Inflammatory macrophage treated with lipopolysaccharide for 1 hour (primary cell): Measurements from ENCODE around the gene ARHGDIB.

ENCODE experiments used
- DNase-seq, 2 donors: peaks; one replicate each; pipeline ENCODE4 v3.0.0-alpha.2; 2020 to 2022

Gene ARHGDIB

GRCh38 chr12:14956024-14956891 lies 5.1 kb downstream of the ARHGDIB start:
- peak; percentile 48 to 53 for DNase-seq

GRCh38 chr12:14954269-14954668 lies 7.1 kb downstream of the ARHGDIB start:
- peak in 1 of 2 donors; percentile 45 for DNase-seq

GRCh38 chr12:14953752-14954151 lies 7.6 kb downstream of the ARHGDIB start:
- DNase-seq = no peak

GRCh38 chr12:14952299-14952921 lies 9.0 kb downstream of the ARHGDIB start:
- peak; percentile 63 to 83 for DNase-seq

- no peak for DNase-seq
Observed at GRCh38 chr12:14951851-14952250, 9.6 kb downstream of the ARHGDIB start.

- no peak for DNase-seq
Observed at GRCh38 chr12:14950982-14951746, 10.2 kb downstream of the ARHGDIB start.

- peak in 1 of 2 donors; percentile 50 for DNase-seq
Observed at GRCh38 chr12:14950421-14950820, 11.0 kb downstream of the ARHGDIB start.

- no peak for DNase-seq
Observed at GRCh38 chr12:14949631-14950030, 11.8 kb downstream of the ARHGDIB start.

GRCh38 chr12:14948672-14949071 lies 12.7 kb downstream of the ARHGDIB start:
- DNase-seq = peak; percentile 80

- DNase-seq = no peak
Observed at GRCh38 chr12:14946861-14947260, 14.5 kb downstream of the ARHGDIB start.

GRCh38 chr12:14946162-14946561 lies 15.2 kb downstream of the ARHGDIB start:
- DNase-seq = no peak

GRCh38 chr12:14942196-14942931 lies 19.0 kb downstream of the ARHGDIB start:
- DNase-seq = no peak

GRCh38 chr12:14941369-14941768 lies 20.0 kb downstream of the ARHGDIB start:
- no peak for DNase-seq

- DNase-seq = no peak
Observed at GRCh38 chr12:14938301-14938700, 23.1 kb downstream of the ARHGDIB start, which contains the start of gene ERP27. TSS of gene ERP27 (minus strand) at chr12:14938537. CDS start at chr12:14938508, 29 bp downstream.

GRCh38 chr12:14937689-14938088 lies 23.7 kb downstream of the ARHGDIB start:
- peak in 1 of 2 donors; percentile 22 for DNase-seq

- no peak for DNase-seq
Observed at GRCh38 chr12:14937014-14937413, 24.4 kb downstream of the ARHGDIB start.

- DNase-seq = no peak
Observed at GRCh38 chr12:14936224-14936861, 25.1 kb downstream of the ARHGDIB start.

GRCh38 chr12:14935031-14935430 lies 26.4 kb downstream of the ARHGDIB start:
- DNase-seq = no peak

GRCh38 chr12:14934511-14934910 lies 26.9 kb downstream of the ARHGDIB start:
- DNase-seq = no peak

GRCh38 chr12:14931791-14932560 lies 29.4 kb downstream of the ARHGDIB start:
- DNase-seq = no peak

- DNase-seq = no peak
Observed at GRCh38 chr12:14931359-14931758, 30.0 kb downstream of the ARHGDIB start.
